ENCODE measurements around the gene MEX3A. TPM values are rescaled to one million over a fixed set of nuclear protein-coding genes. Genes with fewer than 3 reads are reported as not detected.

The MEX3A gene
- polyA plus RNA-seq, 1 donor (not counting 4 experiments of a cell fraction or from before 2014, with no cell fraction given): 1.1 TPM

GRCh38 chr1:156086256-156086662, 4.0 kb upstream of the MEX3A start:
- H3K9me3 ChIP-seq (ENCODE audit: control insufficient read depth, low read depth, low read length): no peaks in the 10 kb centered on the region
- peaks cover 4% of the 10 kb centered on the region for H3K4me1 ChIP-seq (ENCODE audit: control insufficient read depth, extremely low read depth, insufficient read depth, low read length)
- no peaks in the 10 kb centered on the region for H3K27me3 ChIP-seq (ENCODE audit: control insufficient read depth, extremely low read depth, insufficient read depth, low read length)
- H3K9me1 ChIP-seq (ENCODE audit: control insufficient read depth, extremely low read depth, insufficient read depth, low read length): no peaks in the 10 kb centered on the region
- no peaks in the 10 kb centered on the region for H4K20me1 ChIP-seq (ENCODE audit: control insufficient read depth, extremely low read depth, insufficient read depth, low read length)
- TF ChIP-seq EZH2 (IDR thresholded peaks at IDR 0.05; ENCODE audit: low read length) (no peak), CTCF (optimal IDR thresholded peaks at IDR 0.05 in 1 of 3, IDR thresholded peaks at IDR 0.05 in 1 of 3, conservative IDR thresholded peaks at IDR 0.05 in 1 of 3; ENCODE audit: extremely low read depth in 1 of 3, insufficient read depth in 2 of 3, low read length in 3 of 3) (no peak)
- no peak for FAIRE-seq
- H3K4me3 ChIP-seq (ENCODE audit: control insufficient read depth in 2 of 3, extremely low read depth in 1 of 3, insufficient read depth in 2 of 3, low read depth in 1 of 3, low read length in 3 of 3): no peak overlapping the region
- H3K27ac ChIP-seq (ENCODE audit: control insufficient read depth, insufficient read depth, low read length): no peak overlapping the region
- dilution Hi-C loops (cut with MboI; ENCODE audit: extremely low pct_ligation_motif_present, low sequenced_read_pairs): no loop called here
- no peaks in the 10 kb centered on the region for H3K36me3 ChIP-seq (ENCODE audit: control insufficient read depth in 2 of 2, extremely low read depth in 1 of 2, insufficient read depth in 2 of 2, low read length in 2 of 2)
- H3K9ac ChIP-seq (ENCODE audit: control insufficient read depth, extremely low read depth, insufficient read depth, low read length): no peak overlapping the region
- no peak overlapping the region for H2AFZ ChIP-seq (ENCODE audit: control insufficient read depth, low read length)
- H3K4me2 ChIP-seq (ENCODE audit: control insufficient read depth, extremely low read depth, insufficient read depth, low read depth, low read length): no peak overlapping the region
- no peaks in the 10 kb centered on the region for H3K79me2 ChIP-seq (ENCODE audit: control insufficient read depth, insufficient read depth, low read length)
- DNase-seq (ENCODE audit: low read depth, low spot score): no peak

- no peaks in the 10 kb centered on the region for H4K20me1 ChIP-seq (ENCODE audit: control insufficient read depth, extremely low read depth, insufficient read depth, low read length)
- no peaks in the 10 kb centered on the region for H3K79me2 ChIP-seq (ENCODE audit: control insufficient read depth, insufficient read depth, low read length)
- no peaks in the 10 kb centered on the region for H3K9me1 ChIP-seq (ENCODE audit: control insufficient read depth, extremely low read depth, insufficient read depth, low read length)
- no peak overlapping the region for H3K9ac ChIP-seq (ENCODE audit: control insufficient read depth, extremely low read depth, insufficient read depth, low read length)
- TF ChIP-seq CTCF (optimal IDR thresholded peaks at IDR 0.05 in 1 of 3, IDR thresholded peaks at IDR 0.05 in 1 of 3, conservative IDR thresholded peaks at IDR 0.05 in 1 of 3; ENCODE audit: extremely low read depth in 1 of 3, insufficient read depth in 2 of 3, low read length in 3 of 3) (no peak), EZH2 (IDR thresholded peaks at IDR 0.05; ENCODE audit: low read length) (no peak)
- H3K4me1 ChIP-seq (ENCODE audit: control insufficient read depth, extremely low read depth, insufficient read depth, low read length): peaks cover 4% of the 10 kb centered on the region
- no peak overlapping the region for H3K4me2 ChIP-seq (ENCODE audit: control insufficient read depth, extremely low read depth, insufficient read depth, low read depth, low read length)
- H3K36me3 ChIP-seq (ENCODE audit: control insufficient read depth in 2 of 2, extremely low read depth in 1 of 2, insufficient read depth in 2 of 2, low read length in 2 of 2): no peaks in the 10 kb centered on the region
- dilution Hi-C loops (cut with MboI; ENCODE audit: extremely low pct_ligation_motif_present, low sequenced_read_pairs): no loop called here
- no peak overlapping the region for H3K27ac ChIP-seq (ENCODE audit: control insufficient read depth, insufficient read depth, low read length)
- DNase-seq (ENCODE audit: low read depth, low spot score) (no peak), FAIRE-seq (no peak)
- H3K9me3 ChIP-seq (ENCODE audit: control insufficient read depth, low read depth, low read length): no peaks in the 10 kb centered on the region
- no peaks in the 10 kb centered on the region for H3K27me3 ChIP-seq (ENCODE audit: control insufficient read depth, extremely low read depth, insufficient read depth, low read length)
- no peak overlapping the region for H3K4me3 ChIP-seq (ENCODE audit: control insufficient read depth in 2 of 3, extremely low read depth in 1 of 3, insufficient read depth in 2 of 3, low read depth in 1 of 3, low read length in 3 of 3)
- no peak overlapping the region for H2AFZ ChIP-seq (ENCODE audit: control insufficient read depth, low read length)
These were observed 1.8 kb upstream of the MEX3A start for GRCh38 chr1:156083800-156084790.

All from keratinocyte (primary cell).